CD4-positive, alpha-beta T cell treated with Interleukin-6 at 100 ng/mL for 8 hours (primary cell): ENCODE results near the gene LTB4R.
"Not testable (repeated sequence)": the region's sequence is repeated elsewhere in the genome, so short reads cannot be mapped to it uniquely, and the experiment has no call there.

ENCODE experiments used
- DNase-seq: peaks from one replicate; pipeline ENCODE4 v3.0.0-alpha.2; 2020; ENCODE audit warnings: mixed read lengths, low spot score

Gene LTB4R

GRCh38 chr14:24343795-24344660 lies 32.7 kb downstream of the LTB4R start:
- DNase-seq, result no peak

GRCh38 chr14:24347134-24347533 lies 35.8 kb downstream of the LTB4R start:
- DNase-seq, result no peak

GRCh38 chr14:24348186-24348585 lies 36.9 kb downstream of the LTB4R start:
- no peak for DNase-seq

GRCh38 chr14:24349742-24350141 lies 38.4 kb downstream of the LTB4R start:
- no peak for DNase-seq

- DNase-seq, result no peak
These were observed 40.2 kb downstream of the LTB4R start for GRCh38 chr14:24351517-24351916.

GRCh38 chr14:24353559-24354481 lies 42.5 kb downstream of the LTB4R start:
- no peak for DNase-seq

- DNase-seq, result not testable (repeated sequence)
These were observed 43.2 kb downstream of the LTB4R start for GRCh38 chr14:24354482-24354825.

GRCh38 chr14:24355009-24355408 lies 43.7 kb downstream of the LTB4R start:
- no peak for DNase-seq

GRCh38 chr14:24356208-24356607 lies 44.9 kb downstream of the LTB4R start:
- DNase-seq, result no peak

GRCh38 chr14:24360281-24360680 lies 49.0 kb downstream of the LTB4R start:
- DNase-seq, result no peak

GRCh38 chr14:24361326-24361725 lies 50.0 kb downstream of the LTB4R start:
- DNase-seq, result no peak

- DNase-seq, result no peak
These were observed 51.1 kb downstream of the LTB4R start for GRCh38 chr14:24362241-24362960.

GRCh38 chr14:24363401-24363800 lies 52.1 kb downstream of the LTB4R start:
- DNase-seq, result no peak

- DNase-seq, result no peak
These were observed 53.5 kb downstream of the LTB4R start for GRCh38 chr14:24364841-24365240.

- peak; percentile 58 for DNase-seq
These were observed 54.5 kb downstream of the LTB4R start for GRCh38 chr14:24365600-24366412.

- DNase-seq, result no peak
These were observed 55.1 kb downstream of the LTB4R start for GRCh38 chr14:24366413-24366720.

- no peak for DNase-seq
These were observed 55.6 kb downstream of the LTB4R start for GRCh38 chr14:24366721-24367513.
